Neuronal stem cell (in vitro differentiated cells): ENCODE data around the gene HRG.

Experiments
- DNase-seq: peaks from one replicate; pipeline ENCODE4 v3.0.0-alpha.2; 2013; ENCODE audit warnings: low spot score
- H2AFZ ChIP-seq: one replicate; pipeline ENCODE4 v1.6.1; 2013; ENCODE audit warnings: mild to moderate bottlenecking, low read length, inconsistent platforms
- H2AK5ac ChIP-seq: 2 replicates; pipeline ENCODE4 v1.6.1; 2013; ENCODE audit warnings: low read depth, mild to moderate bottlenecking, inconsistent platforms, low read length, moderate library complexity, mixed read lengths
- H2BK120ac ChIP-seq: 2 replicates; pipeline ENCODE4 v1.6.1; 2013; ENCODE audit warnings: low read depth, mild to moderate bottlenecking, inconsistent platforms, low read length, moderate library complexity, mixed read lengths
- H2BK12ac ChIP-seq: one replicate; pipeline ENCODE4 v1.6.1; 2013; ENCODE audit warnings: low read length, inconsistent platforms
- H2BK15ac ChIP-seq: 2 replicates; pipeline ENCODE4 v1.6.1; 2013; ENCODE audit warnings: mild to moderate bottlenecking, low read length, inconsistent platforms, mixed read lengths
- H2BK5ac ChIP-seq: one replicate; pipeline ENCODE4 v1.6.1; 2013; ENCODE audit warnings: inconsistent platforms, mild to moderate bottlenecking, low read length, moderate library complexity
- H3K14ac ChIP-seq: one replicate; pipeline ENCODE4 v1.6.1; 2013; ENCODE audit warnings: low read length, inconsistent platforms
- H3K18ac ChIP-seq: 2 replicates; pipeline ENCODE4 v1.6.1; 2013; ENCODE audit warnings: low read length, inconsistent platforms
- H3K23ac ChIP-seq: 2 replicates; pipeline ENCODE4 v1.6.1; 2013; ENCODE audit warnings: low read depth, mild to moderate bottlenecking, mixed read lengths, low read length, inconsistent platforms; ENCODE audit not compliant: poor library complexity
- H3K27ac ChIP-seq: replicated peaks from 3 replicates; pipeline ENCODE4 v1.5.1; 2013; ENCODE audit warnings: low read length, inconsistent platforms
- H3K27me3 ChIP-seq, 3 experiments: 2 replicates each; pipeline ENCODE4 v1.6.1; 2013; ENCODE audit warnings: low read length in 3 of 3, mild to moderate bottlenecking in 2 of 3, inconsistent platforms in 1 of 3, low read depth in 1 of 3, mixed read lengths in 1 of 3, moderate library complexity in 1 of 3; ENCODE audit not compliant: control insufficient read depth in 3 of 3, insufficient read depth in 3 of 3
- H3K36me3 ChIP-seq, 2 donors: replicated peaks in 1 of 2; 2 replicates each; pipeline ENCODE4 v1.6.1; 2013; ENCODE audit warnings: low read length in 2 of 2; ENCODE audit not compliant: control insufficient read depth in 2 of 2, insufficient read depth in 2 of 2
- H3K4ac ChIP-seq: 2 replicates; pipeline ENCODE4 v1.6.1; 2013; ENCODE audit warnings: inconsistent platforms, mild to moderate bottlenecking, low read length, moderate library complexity
- H3K4me1 ChIP-seq, 2 donors: 1 replicate in 1 of 2; 2 replicates in 1 of 2; pipeline ENCODE4 v1.6.1; 2013; ENCODE audit warnings: low read length in 2 of 2, low read depth in 1 of 2; ENCODE audit not compliant: control insufficient read depth in 2 of 2, insufficient read depth in 1 of 2
- H3K4me2 ChIP-seq: one replicate; pipeline ENCODE4 v1.6.1; 2013; ENCODE audit warnings: mild to moderate bottlenecking, low read length, inconsistent platforms; ENCODE audit not compliant: insufficient read depth, poor library complexity, severe bottlenecking
- H3K4me3 ChIP-seq, 2 donors: 2 replicates each; pipeline ENCODE4 v1.5.1; 2013; ENCODE audit warnings: low read length in 2 of 2, mild to moderate bottlenecking in 2 of 2, inconsistent platforms in 1 of 2, moderate library complexity in 1 of 2
- H3K79me1 ChIP-seq: one replicate; pipeline ENCODE4 v1.6.1; 2013; ENCODE audit warnings: low read depth, mild to moderate bottlenecking, inconsistent platforms, low read length, moderate library complexity
- H3K9ac ChIP-seq: one replicate; pipeline ENCODE4 v1.6.1; 2013; ENCODE audit warnings: mild to moderate bottlenecking, low read depth, low read length, inconsistent platforms; ENCODE audit not compliant: poor library complexity
- H3K9me3 ChIP-seq, 2 donors: replicated peaks in 1 of 2; 2 replicates each; pipeline versions ENCODE3 to v1.6.1; 2013; ENCODE audit warnings: low read length in 2 of 2, mild to moderate bottlenecking in 2 of 2, inconsistent platforms in 1 of 2, low read depth in 1 of 2, mixed read lengths in 1 of 2, moderate library complexity in 1 of 2; ENCODE audit not compliant: control insufficient read depth in 2 of 2, insufficient read depth in 1 of 2
- H4K8ac ChIP-seq: one replicate; pipeline ENCODE4 v1.6.1; 2013; ENCODE audit warnings: low read depth, mild to moderate bottlenecking, inconsistent platforms, low read length, moderate library complexity
- H4K91ac ChIP-seq: one replicate; pipeline ENCODE4 v1.6.1; 2013; ENCODE audit warnings: low read length, low read depth, mild to moderate bottlenecking, inconsistent platforms; ENCODE audit not compliant: poor library complexity
- WGBS, 2 donors: extraction: QIAGEN DNeasy Blood & Tissue Kit; methylation state at CpG; one replicate each; pipeline ENCODE4 v1.1.7; 2013; ENCODE audit warnings: missing lambda C conversion rate in 2 of 2, mixed read lengths in 1 of 2; ENCODE audit not compliant: insufficient read length in 2 of 2, insufficient replicate concordance in 1 of 2; ENCODE audit errors: extremely low coverage in 2 of 2; 5-methylcytosine and 5-hydroxymethylcytosine counted together

HRG gene

GRCh38 chr3:186646841-186647240, 19.0 kb upstream of the HRG start:
- no peak overlapping the region for H2AK5ac ChIP-seq
- no peak overlapping the region for H3K4me2 ChIP-seq
- H3K27ac ChIP-seq, result no peak overlapping the region
- no peak overlapping the region for H2BK12ac ChIP-seq
- H3K14ac ChIP-seq, result no peak overlapping the region
- no peak overlapping the region for H3K23ac ChIP-seq
- H3K4me1 ChIP-seq, result peaks cover 0 to 2% of the 10 kb centered on the region in 2 donors
- no peak overlapping the region for H3K9ac ChIP-seq
- no peak overlapping the region for H4K91ac ChIP-seq
- H3K27me3 ChIP-seq, result peaks cover 0 to 13% (median 2%) of the 10 kb centered on the region in 3 experiments
- no peak overlapping the region for H2BK120ac ChIP-seq
- H4K8ac ChIP-seq, result no peak overlapping the region
- H3K36me3 ChIP-seq, result no peaks in the 10 kb centered on the region
- no peak overlapping the region for H2BK15ac ChIP-seq
- no peak overlapping the region for H3K4me3 ChIP-seq
- WGBS, 2 donors, result no CpG with 5 or more reads among the region's 1 CpG
- DNase-seq, result no peak
- no peak overlapping the region for H2AFZ ChIP-seq
- H3K79me1 ChIP-seq, result no peaks in the 10 kb centered on the region
- H2BK5ac ChIP-seq, result no peak overlapping the region
- peaks cover 0 to 1% of the 10 kb centered on the region in 2 donors for H3K9me3 ChIP-seq
- H3K18ac ChIP-seq, result no peak overlapping the region
- no peak overlapping the region for H3K4ac ChIP-seq

DNA sequence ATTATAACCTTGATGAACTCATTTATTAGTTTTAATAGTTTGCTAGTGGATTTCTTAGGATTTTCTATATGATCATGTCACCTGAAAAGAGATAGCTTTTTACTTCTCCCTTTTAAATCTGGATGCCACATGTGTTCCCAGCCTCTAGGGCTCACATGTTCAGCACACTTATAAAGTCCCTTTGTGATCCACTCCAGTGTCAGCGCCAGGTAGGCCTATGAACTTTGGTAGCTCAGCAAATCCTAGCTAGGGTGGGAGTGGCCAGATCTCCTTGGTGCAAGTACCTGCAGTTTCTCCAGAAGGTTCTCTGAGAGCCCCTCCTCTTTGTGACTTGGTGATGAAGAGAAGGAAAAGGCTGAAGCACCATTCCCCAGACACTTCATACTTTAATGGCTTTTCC, 17.0 kb upstream of the HRG start:
- no peak overlapping the region for H3K4ac ChIP-seq
- H3K79me1 ChIP-seq, result no peaks in the 10 kb centered on the region
- no peak overlapping the region for H3K23ac ChIP-seq
- H3K18ac ChIP-seq, result no peak overlapping the region
- no peak for DNase-seq
- H3K4me3 ChIP-seq, result no peak overlapping the region
- peaks cover 0 to 1% of the 10 kb centered on the region in 2 donors for H3K9me3 ChIP-seq
- no peak overlapping the region for H2BK5ac ChIP-seq
- H4K8ac ChIP-seq, result no peak overlapping the region
- peaks cover 0 to 4% of the 10 kb centered on the region in 2 donors for H3K4me1 ChIP-seq
- H2AFZ ChIP-seq, result no peak overlapping the region
- H3K9ac ChIP-seq, result no peak overlapping the region
- H2BK15ac ChIP-seq, result no peak overlapping the region
- no peak overlapping the region for H2BK12ac ChIP-seq
- WGBS, 2 donors, result no CpG with 5 or more reads among the region's 1 CpG
- no peak overlapping the region for H2BK120ac ChIP-seq
- no peak overlapping the region for H2AK5ac ChIP-seq
- no peaks in the 10 kb centered on the region for H3K36me3 ChIP-seq
- no peak overlapping the region for H3K27ac ChIP-seq
- H3K14ac ChIP-seq, result no peak overlapping the region
- H3K4me2 ChIP-seq, result no peak overlapping the region
- H3K27me3 ChIP-seq, result peaks cover 0 to 3% (median 0%) of the 10 kb centered on the region in 3 experiments
- H4K91ac ChIP-seq, result no peak overlapping the region

DNA sequence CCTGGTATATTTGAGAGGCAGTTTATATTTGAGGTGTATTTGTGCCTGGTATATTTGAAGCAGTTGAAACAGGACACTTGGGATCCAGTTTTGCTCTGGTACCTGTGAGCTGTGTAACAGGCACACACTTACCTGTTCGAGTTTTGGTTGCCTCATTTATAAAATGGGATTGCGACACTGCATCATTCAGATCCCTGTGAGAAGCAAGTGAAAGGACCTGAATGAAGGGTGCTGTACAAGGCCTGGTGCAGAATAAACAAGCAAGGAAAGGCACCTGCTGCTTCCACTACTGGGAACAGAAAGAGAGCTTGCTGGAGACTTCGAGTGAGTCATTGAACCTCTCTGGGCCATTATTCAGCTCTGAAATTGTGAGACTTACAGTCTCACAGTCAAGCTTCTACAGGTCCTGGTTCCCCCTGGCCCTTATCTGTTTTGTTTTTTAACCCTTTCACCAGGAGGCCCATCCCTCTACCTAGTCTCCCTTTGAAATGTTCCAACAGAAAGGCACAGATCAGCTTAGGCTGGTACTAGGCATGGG, 14.1 kb upstream of the HRG start:
- Histone ChIP-seq H2BK12ac (no peak overlapping the region), H3K4me2 (no peak overlapping the region), H3K27ac (no peak overlapping the region), H3K18ac (no peak overlapping the region), H3K27me3 (no peaks in the 10 kb centered on the region), H3K9ac (no peak overlapping the region), H4K91ac (no peak overlapping the region), H3K4me1 (peaks cover 0 to 4% of the 10 kb centered on the region in 2 donors), H4K8ac (no peak overlapping the region), H3K4me3 (no peak overlapping the region), H3K4ac (no peak overlapping the region), H3K9me3 (peaks cover 0 to 1% of the 10 kb centered on the region in 2 donors), H3K79me1 (no peaks in the 10 kb centered on the region), H2BK5ac (no peak overlapping the region), H3K36me3 (no peaks in the 10 kb centered on the region), H2BK120ac (no peak overlapping the region), H3K23ac (no peak overlapping the region), H3K14ac (no peak overlapping the region), H2AK5ac (no peak overlapping the region), H2BK15ac (no peak overlapping the region), H2AFZ (no peak overlapping the region)
- DNase-seq, result no peak
- WGBS, 2 donors, result no CpG with 5 or more reads among the region's 3 CpGs

- Histone ChIP-seq H2BK12ac (no peak overlapping the region), H2BK120ac (no peak overlapping the region), H3K27me3 (no peaks in the 10 kb centered on the region), H3K4me2 (no peak overlapping the region), H2AK5ac (no peak overlapping the region), H3K4ac (no peak overlapping the region), H3K79me1 (no peaks in the 10 kb centered on the region), H3K27ac (no peak overlapping the region), H2AFZ (no peak overlapping the region), H3K4me3 (no peak overlapping the region), H3K9me3 (peaks cover 0 to 1% of the 10 kb centered on the region in 2 donors), H3K9ac (no peak overlapping the region), H2BK5ac (no peak overlapping the region), H3K4me1 (peaks cover 0 to 4% of the 10 kb centered on the region in 2 donors), H3K36me3 (no peaks in the 10 kb centered on the region), H4K91ac (no peak overlapping the region), H2BK15ac (no peak overlapping the region), H3K23ac (no peak overlapping the region), H3K18ac (no peak overlapping the region), H3K14ac (no peak overlapping the region), H4K8ac (no peak overlapping the region)
- WGBS, 2 donors, result no CpG with 5 or more reads among the region's 7 CpGs
- DNase-seq, result no peak
Observed at GRCh38 chr3:186653080-186653707, 12.6 kb upstream of the HRG start.
